GM21529 (cell line): ENCODE results near the gene SFMBT2.

Experiments used
- ATAC-seq: cut with Tn5 transposase; IDR thresholded peaks from one replicate; pipeline ENCODE4 v1.9.1; 2021; ENCODE audit not compliant: unreplicated experiment

The SFMBT2 gene

DNA sequence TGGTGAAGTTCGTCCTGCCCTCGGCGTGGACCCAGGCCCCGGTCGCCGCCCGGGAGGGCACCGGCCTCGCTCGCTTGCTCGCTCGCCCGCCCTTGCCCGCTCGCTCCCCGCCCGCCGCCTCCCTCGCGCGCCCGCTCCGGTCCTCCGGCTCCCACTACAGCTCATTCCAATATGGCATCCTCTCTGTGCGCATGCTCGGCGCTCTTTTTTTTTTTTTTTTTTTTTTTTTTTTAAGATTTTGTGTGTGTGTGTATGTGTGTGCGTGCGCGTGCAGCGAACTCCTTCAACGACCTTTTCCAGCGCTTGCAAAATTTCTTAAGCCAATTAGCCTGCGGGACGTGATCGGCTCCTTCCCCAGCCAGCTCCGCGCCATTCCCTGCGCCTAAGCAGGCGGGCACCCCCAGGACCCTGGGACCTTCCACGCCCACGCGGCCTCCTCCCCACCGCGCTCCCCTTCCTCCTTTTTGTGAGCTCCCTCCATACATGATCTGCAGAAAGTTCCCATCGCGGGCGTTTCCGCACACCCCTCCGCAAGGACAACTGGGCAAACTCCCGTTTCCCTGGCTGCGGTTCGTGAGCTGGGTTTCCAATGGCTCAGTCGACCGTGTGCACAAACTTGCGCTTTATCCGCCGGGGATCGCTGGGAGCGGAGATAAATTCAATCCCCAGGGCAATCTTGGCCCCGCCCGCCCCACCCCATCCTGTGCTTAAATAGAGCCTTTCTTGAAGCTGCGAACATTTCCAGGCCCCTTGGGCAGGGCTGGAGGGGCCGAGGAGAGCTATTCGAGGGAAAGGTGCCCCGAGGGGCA lies at the start of gene SFMBT2:
Gene SFMBT2 (minus strand): TSS at position 173 of the 809 bp plus-strand sequence. CDS start 29,136 bp downstream, outside the sequence.
- peak; percentile 36 for ATAC-seq

DNA sequence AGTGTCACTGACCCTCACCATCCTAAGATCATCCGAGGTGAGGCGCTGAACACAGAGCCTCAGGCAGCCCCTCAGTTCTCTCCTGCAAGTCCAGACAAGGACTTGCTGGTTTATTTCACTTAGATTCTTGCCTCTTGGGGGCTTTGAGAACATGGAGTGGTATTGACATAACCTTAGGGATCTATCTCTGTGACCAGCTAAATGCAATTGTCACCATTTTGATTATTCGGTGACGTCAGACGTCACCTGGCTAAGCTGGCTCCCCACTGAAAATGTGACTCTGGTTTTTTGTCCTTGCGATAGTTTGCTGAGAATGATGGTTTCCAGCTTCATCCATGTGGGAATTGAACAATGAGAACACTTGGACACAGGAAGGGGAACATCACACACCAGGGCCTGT lies 49.2 kb upstream of the SFMBT2 start:
- no peak for ATAC-seq

GRCh38 chr10:7458556-7458955 lies 47.7 kb upstream of the SFMBT2 start:
- ATAC-seq, result no peak

DNA sequence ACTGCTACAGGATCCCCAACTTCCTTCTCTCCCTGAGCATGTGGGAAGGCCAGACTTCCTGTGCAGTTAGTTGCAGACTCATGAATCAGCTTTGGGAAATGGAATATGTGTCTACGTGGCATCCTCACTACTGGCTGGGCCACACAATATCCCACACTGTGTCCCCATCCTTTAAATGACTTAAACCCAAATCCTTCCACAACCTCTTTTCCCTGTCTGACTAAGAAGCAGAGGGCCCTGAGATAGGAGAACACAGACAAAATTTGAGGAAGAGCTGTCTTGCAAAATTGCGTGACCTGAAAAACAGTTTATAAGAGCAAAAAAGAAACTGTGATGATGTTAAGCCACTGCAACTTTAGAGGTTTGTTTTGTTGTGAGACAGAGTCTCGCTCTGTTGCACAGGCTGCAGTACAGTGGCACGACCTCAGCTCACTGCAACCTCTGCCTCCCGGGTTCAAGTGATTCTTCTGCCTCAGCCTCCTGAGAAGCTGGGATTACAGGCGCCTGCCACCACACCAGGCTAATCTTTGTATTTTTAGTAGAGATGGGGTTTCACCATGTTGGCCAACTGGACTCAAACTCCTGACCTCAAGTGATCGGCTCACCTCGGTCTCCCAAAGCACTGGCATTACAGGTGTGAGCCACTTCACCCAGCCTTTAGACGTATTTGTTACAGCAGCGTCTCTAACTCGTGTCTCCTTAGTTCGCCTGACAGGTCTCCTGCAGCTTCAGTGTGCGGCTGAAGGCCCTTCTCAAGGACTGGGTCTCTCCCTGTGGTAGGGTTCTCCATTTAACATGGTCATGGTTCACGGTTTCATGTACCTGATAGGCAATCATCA lies 46.9 kb upstream of the SFMBT2 start:
- ATAC-seq, result peak; percentile 91

DNA sequence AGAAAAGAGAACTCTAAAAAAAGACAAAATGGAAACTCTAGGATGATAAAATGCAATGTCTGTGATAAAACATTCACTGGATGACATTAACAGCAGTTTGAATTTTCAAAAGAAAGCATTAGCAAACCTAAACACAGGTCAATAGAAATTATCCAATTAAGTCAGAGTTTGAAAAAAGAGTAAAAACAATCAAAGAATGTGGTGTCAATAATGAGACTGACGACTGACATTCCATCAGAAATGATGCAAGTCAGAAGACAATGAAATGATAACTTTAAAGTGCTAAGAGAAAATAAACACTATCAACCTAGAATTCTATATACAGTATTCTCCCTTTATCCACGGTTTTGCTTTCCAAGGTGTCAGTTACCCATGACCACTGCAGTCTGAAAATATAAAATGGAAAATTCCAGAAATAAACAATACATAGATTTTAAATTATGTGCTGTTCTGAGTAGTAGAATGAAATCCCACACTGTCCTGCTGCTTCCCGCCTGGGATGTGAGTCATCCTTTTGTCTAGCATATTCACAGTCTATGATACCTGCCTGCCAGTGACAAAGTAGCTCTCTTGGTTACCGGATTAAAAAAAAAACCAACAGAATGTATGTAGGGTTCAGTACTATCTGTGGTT lies 38.3 kb upstream of the SFMBT2 start:
- no peak for ATAC-seq

DNA sequence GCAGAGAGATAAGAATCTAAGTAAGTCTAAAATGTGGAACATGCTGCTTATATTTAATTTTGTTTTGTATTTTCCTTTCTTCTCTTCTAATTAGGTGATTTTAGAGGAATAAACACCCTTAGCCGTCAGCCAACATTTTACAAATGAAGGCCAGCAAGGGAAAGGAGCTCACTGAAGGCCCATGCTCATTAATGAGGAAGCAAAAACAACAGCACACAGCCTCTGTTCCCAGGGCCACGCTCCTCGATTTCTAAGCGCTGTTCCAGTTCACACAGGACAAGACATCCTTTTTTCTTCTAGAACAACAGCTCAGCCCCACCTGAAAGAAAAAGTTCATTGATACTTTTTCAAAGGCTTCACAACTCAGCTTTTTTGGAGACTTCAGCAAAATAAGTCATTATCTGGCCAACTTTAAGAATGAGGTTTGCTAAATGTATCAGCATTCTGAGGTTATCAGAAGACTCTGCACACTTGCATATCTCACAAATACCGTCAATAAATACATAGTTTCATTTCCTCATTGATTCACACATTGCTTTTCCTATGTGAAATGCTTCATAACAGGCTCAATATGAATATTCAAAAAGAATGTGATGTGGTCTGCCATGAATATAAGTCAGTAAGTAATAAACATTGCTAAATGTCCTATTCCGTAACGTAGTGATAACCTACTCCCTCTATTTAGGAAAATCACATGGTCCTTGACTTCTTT lies 34.8 kb upstream of the SFMBT2 start:
- ATAC-seq, result peak; percentile 91

GRCh38 chr10:7444551-7445121 lies 33.8 kb upstream of the SFMBT2 start:
- no peak for ATAC-seq

DNA sequence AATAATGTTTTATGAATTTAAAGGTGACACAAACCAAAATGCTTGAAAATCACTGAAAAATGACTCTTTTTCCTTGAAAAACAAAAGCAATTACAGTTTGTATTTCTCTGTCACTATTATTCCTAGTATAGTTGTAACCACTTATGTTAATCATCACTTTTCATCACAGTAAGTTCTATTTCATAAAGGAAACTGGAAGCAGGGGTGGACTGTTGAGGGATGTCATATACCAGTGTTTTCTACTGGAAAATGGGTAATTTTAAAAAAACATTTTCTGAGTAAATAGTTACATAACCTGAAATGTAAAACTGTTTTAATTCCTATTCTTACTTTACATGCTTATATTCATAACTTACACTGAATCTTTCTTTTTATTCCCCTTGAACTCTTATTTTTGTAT lies 32.2 kb upstream of the SFMBT2 start:
- ATAC-seq, result no peak

- no peak for ATAC-seq
Measured at GRCh38 chr10:7441403-7442147, 30.7 kb upstream of the SFMBT2 start.

GRCh38 chr10:7439696-7440095 lies 28.9 kb upstream of the SFMBT2 start:
- ATAC-seq, result no peak

GRCh38 chr10:7438196-7438986 lies 27.6 kb upstream of the SFMBT2 start:
- no peak for ATAC-seq

GRCh38 chr10:7436490-7437100 lies 25.8 kb upstream of the SFMBT2 start:
- no peak for ATAC-seq

GRCh38 chr10:7435674-7436073 lies 24.8 kb upstream of the SFMBT2 start:
- peak; percentile 67 for ATAC-seq

DNA sequence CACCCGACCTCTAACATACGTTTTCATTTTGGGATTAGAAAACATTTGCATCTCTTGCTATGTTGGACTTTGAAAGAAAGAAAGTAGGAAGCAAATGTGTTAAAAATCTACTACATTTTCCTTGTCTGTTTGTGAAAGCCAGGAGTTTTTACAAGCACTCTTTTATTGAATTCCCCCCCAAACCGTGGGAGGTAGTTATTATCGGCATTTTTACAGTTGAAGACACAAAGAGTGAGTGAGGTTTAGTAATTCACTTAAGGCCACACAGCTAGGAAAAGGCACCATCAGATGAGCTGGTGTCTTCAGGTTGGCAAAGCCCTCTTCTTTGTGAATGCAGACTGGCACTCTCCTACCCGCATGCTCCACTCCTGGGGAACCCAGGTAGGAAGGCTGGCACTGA lies 23.5 kb upstream of the SFMBT2 start:
- no peak for ATAC-seq

DNA sequence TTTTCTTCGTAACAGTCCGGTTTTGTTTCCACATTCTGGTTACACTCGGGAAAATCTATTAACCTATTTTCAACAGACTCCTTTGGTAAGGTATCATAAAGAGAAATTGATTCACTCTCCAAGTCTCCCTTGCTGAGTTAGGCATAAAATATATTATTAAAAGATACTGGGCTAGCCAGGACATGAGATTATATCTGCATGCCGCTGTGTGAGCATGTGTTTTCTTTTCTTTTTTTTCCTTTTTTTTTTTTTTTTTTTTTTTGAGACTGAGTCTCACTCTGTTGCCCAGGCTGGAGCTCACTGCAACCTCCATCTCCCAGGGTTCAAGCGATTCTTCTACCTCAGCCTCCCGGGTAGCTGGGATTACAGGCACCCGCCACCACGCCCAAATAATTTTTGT lies 23.0 kb upstream of the SFMBT2 start:
- ATAC-seq, result no peak

DNA sequence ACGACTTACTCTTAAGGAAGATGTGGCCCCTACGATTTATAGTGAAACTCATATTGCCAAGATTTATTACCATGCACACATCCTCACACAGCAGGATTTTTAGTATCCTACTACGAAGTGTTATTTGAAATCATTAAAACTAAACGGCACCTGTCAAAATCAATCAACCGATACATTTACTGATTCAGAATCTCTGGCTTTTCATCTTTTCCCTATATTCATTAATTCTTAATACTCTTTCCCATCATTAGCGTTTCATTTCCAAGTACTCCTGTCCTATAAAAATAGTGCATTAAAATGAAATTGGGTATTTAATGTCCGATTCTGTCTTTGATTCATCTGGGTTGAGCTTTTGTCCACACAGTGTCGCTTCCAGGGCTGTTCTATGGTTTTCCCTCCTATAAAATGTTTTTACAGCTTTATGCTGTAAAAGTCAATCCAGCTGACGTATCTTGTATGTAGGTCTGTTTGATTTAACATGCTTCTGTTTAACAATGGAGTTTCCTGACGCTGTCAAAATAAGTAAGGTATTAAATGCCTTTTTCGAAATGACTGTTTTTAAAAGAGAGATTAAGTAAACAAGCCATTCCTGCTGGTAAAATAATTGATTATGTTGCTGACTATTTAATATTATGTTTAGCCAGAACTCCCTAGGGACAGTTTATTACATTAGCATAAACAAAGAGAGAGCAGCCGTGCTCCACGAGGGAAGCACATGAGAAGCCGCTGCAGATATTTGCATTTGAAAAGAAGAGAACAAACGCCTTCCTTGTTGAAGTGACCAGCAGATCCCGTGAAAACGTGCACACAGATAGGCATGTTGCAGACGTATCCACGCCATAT lies 22.3 kb upstream of the SFMBT2 start:
- ATAC-seq, result no peak

- ATAC-seq, result no peak
Measured at GRCh38 chr10:7428673-7429350, 18.0 kb upstream of the SFMBT2 start.
